GM19193 (cell line): ENCODE results near the gene TTR.

Source experiments
- POLR2A ChIP-seq: IDR thresholded peaks from 4 replicates; pipeline ENCODE4 v1.6.1; 2011; ENCODE audit not compliant: insufficient read depth, insufficient read length; ENCODE audit errors: extremely low read depth

The TTR gene

DNA sequence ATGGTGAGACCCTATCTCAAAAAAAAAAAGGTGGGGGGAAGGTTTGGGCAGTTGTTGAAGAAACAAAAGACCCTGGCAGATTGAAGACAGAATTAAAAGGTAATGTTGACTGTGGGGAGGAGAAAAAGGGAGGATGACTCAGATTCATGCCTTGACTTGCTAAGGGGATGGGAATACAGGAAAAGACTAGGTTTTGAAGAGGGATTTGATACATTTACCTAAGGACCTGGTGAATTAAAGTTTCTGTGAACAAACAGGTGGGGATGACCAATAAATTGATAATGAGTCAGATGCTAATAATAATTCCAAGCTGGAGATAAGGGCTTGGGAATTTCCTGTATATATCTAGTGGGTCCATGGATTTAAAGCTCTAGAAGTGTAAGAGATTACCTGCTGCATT, 27.6 kb downstream of the TTR start:
- no peak for TF ChIP-seq POLR2A

DNA sequence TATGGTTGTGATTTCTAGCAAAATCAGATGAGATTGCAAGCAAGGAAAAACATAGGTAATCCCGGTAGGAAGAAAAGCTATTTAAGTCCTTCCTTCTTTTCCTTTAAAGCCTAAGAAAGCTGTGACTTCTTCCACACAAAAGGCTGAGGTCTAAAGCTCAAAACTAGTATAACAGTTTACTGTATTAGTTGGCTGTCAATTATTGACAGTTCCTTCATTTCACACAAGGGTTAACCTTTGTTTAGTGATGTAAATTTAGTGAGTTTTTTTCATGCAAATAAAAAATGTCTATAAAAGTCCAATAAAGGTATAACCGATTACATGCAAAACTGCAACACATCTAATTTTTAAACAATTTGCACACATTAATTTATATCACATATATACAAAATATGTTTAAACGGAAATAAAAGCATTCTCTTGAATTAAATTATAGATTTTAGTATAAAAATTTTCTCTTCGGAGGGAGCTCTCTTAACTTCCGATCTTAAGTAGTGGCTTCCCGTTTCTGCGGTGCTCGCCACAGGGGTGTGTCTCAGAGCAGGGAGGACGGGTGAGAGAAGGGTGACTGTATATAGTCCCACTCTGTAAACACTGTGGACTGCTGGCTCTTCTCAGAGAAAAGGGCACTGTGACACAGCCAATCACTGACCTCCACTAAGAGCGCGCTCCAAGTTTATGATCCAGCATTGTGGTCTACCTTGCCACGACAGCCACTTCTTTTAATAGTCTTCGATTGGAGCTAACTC, 33.4 kb downstream of the TTR start:
- no peak for TF ChIP-seq POLR2A

DNA sequence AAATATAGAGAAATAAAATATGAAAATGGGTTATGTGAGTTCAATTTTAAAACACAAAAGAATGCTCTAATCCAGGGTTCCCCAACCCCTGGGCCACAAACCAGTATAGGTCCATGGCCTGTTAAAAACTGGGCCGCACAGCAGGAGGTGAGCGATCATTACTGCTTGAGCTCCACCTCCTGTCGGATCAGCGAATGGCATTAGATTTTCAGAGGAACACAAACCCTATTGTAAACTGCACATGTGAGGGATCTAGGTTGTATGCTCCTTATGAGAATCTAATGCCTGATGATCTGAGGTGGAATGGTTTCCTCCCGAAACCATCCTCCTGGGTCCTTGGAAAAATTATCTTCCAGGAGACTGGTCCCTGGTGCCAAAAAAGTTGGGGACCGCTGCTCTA, 34.7 kb downstream of the TTR start:
- TF ChIP-seq POLR2A: no peak

DNA sequence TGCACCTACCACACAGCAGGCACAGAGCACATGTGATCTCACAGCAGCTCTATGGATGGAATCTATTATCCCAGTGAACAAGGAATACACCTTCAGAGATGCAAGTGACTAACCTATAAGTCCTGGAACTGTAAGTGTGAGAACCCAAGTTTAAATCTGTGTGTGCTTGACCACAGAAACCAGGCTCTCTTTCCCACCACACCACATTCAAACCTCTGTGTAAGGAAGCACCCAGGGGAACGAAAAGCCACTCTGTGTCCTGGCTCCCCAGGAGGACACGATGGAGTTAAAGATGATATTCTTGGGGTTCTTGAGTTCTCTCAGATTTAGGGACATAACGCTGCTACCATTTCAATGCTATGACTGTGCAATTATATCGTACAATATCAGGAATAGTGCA, 38.9 kb downstream of the TTR start:
- TF ChIP-seq POLR2A: no peak

DNA sequence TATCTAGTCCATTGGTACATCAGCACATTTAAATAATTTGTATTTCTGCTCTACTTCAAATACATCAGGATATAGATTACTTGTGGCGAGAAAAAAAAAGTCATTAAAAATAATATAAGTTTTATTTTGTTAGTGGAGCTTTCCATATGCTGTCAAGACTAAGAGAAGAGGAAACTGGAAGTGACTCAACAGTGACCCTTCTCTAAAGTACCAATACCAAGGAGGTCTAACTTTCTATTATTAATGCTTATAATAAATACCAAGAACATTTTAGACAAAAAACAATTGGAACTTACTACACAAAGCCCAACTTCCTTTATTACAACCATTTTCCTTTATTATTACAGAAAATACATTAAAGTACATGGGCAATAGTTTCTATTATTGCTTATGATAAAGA, 39.8 kb downstream of the TTR start:
- TF ChIP-seq POLR2A: no peak

DNA sequence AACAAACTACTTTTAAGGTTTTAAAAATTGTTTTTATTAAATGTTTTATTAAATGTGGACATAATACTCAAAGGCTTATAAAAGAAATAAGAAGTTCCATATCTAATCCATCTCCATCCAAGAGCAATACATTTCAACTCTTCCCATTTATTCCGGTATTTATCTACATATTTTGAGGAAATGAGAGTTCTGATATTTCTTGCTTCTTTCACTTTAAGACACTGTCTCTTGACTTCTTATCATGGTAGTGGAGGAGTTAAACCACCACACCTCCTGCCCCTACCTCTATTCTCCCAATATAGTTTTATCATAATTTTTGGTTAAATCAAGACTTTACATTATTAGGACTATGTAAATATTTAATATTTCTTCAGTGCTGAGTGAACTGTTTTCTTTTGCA, 40.7 kb downstream of the TTR start:
- TF ChIP-seq POLR2A: no peak

DNA sequence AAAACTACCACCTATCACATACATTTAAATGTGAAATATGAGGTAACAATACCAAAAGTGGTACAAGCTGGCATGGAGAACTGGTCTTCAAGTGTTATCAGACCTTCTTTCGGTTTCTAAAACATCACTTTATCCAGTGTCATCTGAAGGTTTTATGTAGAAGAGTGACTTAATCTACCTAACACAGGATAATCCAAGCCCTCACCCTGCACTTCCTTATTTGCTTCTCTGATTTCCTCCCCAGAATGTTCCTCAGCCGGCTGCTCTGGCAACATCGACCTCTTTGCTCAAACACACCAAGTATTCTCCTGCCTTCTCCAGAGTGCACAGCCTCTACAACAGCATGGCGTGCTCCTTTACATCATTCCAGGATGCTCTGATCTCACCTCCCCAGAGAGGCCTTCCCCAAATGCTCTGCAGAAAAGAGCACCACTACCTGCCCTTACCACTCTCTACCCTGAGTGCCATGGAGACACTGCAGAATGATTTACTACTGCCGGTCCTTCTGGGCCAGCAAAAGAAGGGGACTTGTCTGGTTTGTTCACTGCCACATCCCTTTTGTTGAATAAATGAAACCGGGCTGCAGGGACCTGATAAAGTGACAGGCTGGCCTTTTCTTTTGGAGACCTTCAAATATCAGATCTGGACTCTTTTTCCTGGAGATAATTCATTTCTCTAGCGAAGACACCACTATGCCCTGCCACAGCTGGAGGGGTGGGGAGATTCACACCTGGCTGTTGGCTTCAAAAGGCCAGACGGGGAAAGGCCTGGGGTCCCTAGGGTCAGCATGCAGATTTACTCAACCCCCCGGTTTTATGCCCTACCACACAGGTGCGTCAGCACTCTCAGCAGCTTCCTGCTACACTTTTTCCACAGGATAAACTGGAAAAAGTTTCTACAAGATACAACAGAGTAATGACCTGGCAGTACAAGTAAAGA, 42.0 kb downstream of the TTR start:
- TF ChIP-seq POLR2A: no peak

DNA sequence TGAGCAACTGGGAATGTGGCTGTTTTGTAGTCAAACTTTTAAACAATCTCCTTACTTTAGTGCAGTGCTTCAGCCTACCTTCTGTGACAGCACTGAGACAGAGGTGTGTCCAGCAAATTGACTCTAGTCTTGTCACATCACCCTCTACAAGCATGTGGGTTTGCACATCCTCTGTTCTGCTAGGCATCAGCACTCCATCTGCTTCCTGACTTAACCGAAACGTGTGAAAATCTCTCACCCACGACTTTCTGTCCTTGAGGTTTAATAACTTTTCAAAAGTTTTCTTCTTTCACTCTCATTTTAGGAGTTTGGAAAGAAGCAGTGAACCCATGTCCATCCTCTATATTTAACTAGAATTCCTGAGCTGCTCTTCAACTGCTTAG, 42.6 kb downstream of the TTR start:
- TF ChIP-seq POLR2A: no peak

DNA sequence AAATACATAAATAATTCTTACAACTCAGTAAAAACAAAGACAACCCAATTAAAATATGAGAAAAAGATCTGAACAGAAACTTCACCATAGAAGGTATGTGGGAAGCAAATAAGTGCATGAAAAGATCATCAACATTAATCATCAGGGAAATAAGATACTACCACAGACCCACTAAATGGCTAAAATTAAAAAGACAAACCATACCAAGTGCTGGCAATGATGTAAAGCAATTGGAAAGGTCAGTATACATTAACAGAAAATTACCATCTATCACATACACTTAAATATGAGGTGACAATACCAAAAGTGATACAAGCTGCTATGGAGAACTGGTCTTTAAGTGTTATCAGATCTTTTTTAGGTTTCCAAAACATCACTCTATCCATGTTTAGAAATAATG, 44.7 kb downstream of the TTR start:
- no peak for TF ChIP-seq POLR2A

DNA sequence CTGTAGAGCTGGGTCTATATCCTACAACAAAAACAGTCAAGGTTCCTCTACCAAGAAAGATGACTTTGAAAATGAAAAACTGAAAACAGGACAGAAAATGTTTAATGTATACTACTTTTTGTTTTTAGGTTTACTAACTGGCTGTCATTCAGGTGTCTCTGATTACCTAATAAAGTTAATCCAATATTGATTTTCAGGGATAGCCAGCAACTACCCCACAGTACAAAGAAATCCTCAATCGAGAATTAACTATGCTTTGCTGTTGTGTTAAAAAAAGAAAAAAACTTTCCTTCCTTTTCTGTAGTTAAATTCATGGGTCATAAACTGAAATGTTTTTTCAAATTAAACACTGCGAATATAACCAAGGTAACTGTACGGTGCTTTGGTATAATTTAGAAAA, 45.8 kb downstream of the TTR start:
- TF ChIP-seq POLR2A: no peak

DNA sequence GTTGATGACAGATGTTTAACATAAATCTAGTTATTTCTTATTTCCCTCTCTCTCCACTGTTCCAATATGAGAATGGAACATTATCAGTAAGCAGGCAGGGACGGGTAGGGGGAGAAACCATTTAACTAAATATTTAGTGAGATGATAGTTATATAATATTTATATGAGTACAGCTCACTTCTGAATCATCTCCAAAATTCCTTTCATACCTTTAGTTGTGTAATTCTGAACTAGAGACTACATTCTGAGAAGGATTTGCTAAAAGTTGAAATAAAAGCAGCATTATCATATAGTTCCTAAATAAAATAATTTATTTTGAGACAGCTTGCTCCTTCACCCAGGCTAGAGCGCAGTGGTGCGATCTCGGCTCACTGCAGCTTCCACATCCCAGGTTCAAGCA, 51.3 kb downstream of the TTR start:
- no peak for TF ChIP-seq POLR2A

DNA sequence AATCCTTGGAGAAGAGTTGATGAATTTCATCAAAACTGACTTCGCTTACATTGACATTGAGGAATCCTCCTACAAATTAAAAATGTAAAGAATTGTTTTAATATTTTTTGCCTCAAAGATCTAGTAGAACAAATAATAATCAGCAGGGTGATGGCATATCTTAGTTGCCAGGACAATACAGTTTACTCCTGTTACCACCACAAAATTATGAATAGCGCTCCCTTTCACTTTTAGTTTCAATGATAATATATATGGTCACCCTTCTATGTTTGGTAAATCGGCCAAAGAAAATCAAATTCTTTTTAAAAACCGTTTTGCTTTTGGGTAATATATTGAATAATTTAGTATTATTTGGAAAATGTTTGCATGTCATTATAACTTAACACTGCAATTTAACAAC, 53.7 kb downstream of the TTR start:
- no peak for TF ChIP-seq POLR2A

DNA sequence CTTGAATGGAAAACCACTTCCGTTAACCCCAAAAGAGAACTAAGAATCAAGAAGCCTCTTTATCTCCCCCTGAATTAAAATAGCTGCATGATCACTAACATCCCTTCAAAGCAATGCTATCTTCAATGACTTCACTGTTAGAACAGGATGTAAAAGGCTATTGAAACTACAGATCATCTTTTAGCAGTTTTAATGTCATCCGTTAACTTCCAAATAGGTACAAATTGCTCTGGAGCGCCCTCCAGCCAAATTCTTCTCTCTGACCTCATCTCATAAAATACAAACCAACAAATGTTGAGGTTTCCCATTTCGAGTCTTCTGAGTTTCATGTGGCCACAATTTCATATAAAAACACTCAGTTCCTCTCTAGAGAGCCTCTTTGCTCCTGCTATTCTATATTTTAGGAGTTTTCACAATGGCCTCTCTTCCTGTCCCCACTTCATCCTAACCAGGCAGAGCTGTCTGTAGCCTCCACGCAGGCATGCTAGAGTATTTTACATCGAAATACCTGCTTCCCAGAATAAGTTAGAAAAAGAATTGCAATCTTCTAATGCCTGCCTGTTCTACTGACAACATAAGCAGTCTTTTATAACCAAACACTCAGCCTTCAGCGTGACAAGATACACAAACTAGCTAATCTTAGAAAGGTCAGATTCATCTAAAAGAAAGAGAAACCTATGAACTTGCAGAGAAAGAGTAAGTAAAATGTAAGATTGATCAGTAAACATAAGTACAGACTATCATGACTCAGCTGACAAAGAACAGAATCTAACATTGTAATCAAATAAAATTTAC, 54.9 kb downstream of the TTR start:
- no peak for TF ChIP-seq POLR2A

DNA sequence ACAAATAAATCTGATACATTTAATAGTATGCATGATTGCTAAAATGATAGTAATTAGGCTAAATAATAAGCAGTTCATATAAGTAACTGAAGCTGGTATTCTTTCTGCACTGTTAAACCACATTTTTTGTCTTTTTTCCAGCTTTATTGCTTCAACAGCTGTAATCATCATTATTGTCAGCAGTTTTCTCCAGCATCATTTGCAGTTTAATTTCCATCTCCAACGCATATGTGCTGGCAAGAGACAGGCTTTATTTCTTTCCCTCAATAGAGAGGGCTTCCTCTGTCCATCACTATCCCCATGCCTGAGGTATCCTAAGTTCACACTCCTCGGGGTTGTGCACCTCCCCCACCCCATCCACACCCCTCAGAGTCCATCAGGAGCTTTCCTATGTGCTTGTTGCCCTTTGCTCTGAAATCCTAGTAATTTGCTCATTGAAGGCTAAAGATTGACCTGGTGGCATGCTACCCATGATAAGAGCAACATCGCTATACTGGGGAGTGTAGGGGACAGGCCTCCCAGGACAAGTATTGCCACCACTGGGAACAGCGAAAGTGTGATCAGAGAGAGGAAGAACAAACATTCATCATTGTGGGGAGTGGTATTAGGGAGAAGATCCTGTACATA, 55.6 kb downstream of the TTR start:
- no peak for TF ChIP-seq POLR2A
